Measurements from ENCODE around the gene SCML2.
"Not testable (repeated sequence)": the region's sequence is repeated elsewhere in the genome, so short reads cannot be mapped to it uniquely, and the experiment has no call there.

Gene SCML2

GRCh38 chrX:18354369-18355223 is at the start of gene SCML2:
TSS of gene SCML2 (minus strand) at chrX:18354688. CDS start at chrX:18334071, 20,617 bp downstream.
- H3K4me3 ChIP-seq (ENCODE audit: low read length): peak within 1 kb of the TSS; percentile 65
- peak; percentile 32 for DNase-seq (ENCODE audit: low read depth)
- no peak for TF ChIP-seq CTCF (conservative IDR thresholded peaks at IDR 0.05; ENCODE audit: low read length)

GRCh38 chrX:18401848-18402213 is 47.3 kb upstream of the SCML2 start:
- no peak for DNase-seq (ENCODE audit: low read depth)
- H3K4me3 ChIP-seq (ENCODE audit: low read length): no peak overlapping the region
- no peak for TF ChIP-seq CTCF (conservative IDR thresholded peaks at IDR 0.05; ENCODE audit: low read length)

- TF ChIP-seq CTCF (conservative IDR thresholded peaks at IDR 0.05; ENCODE audit: low read length): no peak
- no peak for DNase-seq (ENCODE audit: low read depth)
- no peak overlapping the region for H3K4me3 ChIP-seq (ENCODE audit: low read length)
Measured at GRCh38 chrX:18394477-18394876, 40.0 kb upstream of the SCML2 start.

DNA sequence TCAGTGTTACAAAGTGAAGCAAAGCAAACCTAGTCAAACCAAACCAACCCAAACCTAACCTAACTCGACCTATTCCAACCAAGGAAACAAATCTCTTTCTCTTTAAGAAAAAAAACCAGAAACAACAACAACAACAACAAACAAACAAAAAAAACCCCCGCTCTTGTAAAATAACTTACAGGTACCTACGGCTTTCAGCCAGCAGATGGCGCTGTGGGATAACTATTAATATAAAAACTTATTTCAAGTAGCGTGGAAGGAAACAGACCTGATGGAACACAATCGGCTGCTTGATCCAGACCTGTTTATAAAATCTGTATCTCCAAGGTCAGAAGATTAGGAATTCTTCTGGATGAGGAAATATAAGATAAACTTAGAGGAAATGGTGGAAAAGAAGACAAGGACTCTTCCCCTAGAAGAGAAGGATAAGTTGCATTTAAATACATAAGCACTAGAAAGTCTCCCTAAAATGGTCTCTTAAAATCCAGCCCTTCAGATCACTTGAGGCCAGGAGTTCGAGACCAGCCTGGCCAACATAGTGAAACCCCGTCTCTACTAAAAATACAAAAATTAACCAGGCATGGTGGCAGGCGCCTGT is 36.6 kb upstream of the SCML2 start:
- peak; percentile 48 for DNase-seq (ENCODE audit: low read depth)
- H3K4me3 ChIP-seq (ENCODE audit: low read length): no peak overlapping the region
- TF ChIP-seq CTCF (conservative IDR thresholded peaks at IDR 0.05; ENCODE audit: low read length): peak; percentile 64

DNA sequence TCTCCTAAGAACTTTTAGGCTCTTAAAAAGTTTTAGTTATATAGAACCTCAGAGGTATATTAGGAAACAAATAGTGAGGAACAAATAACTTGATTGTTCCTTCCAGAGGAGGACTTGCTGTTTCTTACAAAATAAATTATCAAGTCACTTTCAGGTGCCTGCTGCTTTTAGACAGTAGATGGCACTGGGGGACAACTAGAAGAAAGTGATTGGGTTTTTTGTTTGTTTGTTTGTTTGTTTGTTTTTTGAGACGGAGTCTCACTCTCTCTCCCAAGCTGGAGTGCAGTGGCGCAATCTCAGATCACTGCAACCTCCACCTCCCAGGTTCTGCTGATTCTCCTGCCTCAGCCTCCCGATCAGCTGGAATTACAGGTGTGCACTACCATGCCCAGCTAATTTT is 35.5 kb upstream of the SCML2 start:
- TF ChIP-seq CTCF (conservative IDR thresholded peaks at IDR 0.05; ENCODE audit: low read length): no peak
- H3K4me3 ChIP-seq (ENCODE audit: low read length): no peak overlapping the region
- DNase-seq (ENCODE audit: low read depth): no peak

GRCh38 chrX:18377796-18378195 is 23.3 kb upstream of the SCML2 start:
- TF ChIP-seq CTCF (conservative IDR thresholded peaks at IDR 0.05; ENCODE audit: low read length): peak; percentile 58
- DNase-seq (ENCODE audit: low read depth): peak; percentile 18
- no peak overlapping the region for H3K4me3 ChIP-seq (ENCODE audit: low read length)

- not testable (repeated sequence) for DNase-seq (ENCODE audit: low read depth); H3K4me3 ChIP-seq (ENCODE audit: low read length)
Measured at GRCh38 chrX:18375131-18375805, 20.8 kb upstream of the SCML2 start.

- not testable (repeated sequence) for DNase-seq (ENCODE audit: low read depth); H3K4me3 ChIP-seq (ENCODE audit: low read length)
Measured at GRCh38 chrX:18369096-18369495, 14.6 kb upstream of the SCML2 start.

Measured in AG10803 (cell line).